ENCODE data around the gene ABCC3.

The ABCC3 gene

DNA sequence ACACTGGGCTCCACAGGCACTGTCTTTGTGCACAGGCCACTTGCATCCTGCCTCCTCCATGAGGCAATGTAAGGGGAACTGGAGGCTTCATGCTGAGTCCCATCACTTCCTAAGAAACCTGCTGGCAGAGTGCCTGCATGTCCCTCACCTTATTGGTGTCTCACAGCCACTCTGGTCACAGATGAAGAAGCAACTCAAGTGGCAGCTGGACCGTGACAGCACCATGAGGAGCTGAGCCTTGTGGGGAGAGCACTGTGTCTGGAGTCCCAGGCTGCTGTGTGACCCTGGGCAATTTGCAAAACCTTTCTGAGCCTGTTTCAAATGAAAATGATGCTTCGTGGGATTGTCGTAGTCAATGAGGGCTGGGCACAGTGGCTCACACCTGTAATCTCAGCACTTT lies 53.6 kb downstream of the ABCC3 start:
- no peak overlapping the region for H3K27ac ChIP-seq
- no peak overlapping the region for H3K4me3 ChIP-seq
- H3K9ac ChIP-seq: no peak overlapping the region
- no peaks in the 10 kb centered on the region for H3K9me3 ChIP-seq
- H3K27me3 ChIP-seq: no peaks in the 10 kb centered on the region
- H4K20me1 ChIP-seq: 0 out of 2 replicates have a peak, but pooled peaks cover 9% of the 10 kb centered on the region
- peaks cover 16% of the 10 kb centered on the region for H3K4me1 ChIP-seq
- TF ChIP-seq Cebpa-rat (IDR thresholded peaks at IDR 0.05): no peak
- H3K36me3 ChIP-seq: peaks cover 15% of the 10 kb centered on the region
- H3K4me2 ChIP-seq: no peak overlapping the region

DNA sequence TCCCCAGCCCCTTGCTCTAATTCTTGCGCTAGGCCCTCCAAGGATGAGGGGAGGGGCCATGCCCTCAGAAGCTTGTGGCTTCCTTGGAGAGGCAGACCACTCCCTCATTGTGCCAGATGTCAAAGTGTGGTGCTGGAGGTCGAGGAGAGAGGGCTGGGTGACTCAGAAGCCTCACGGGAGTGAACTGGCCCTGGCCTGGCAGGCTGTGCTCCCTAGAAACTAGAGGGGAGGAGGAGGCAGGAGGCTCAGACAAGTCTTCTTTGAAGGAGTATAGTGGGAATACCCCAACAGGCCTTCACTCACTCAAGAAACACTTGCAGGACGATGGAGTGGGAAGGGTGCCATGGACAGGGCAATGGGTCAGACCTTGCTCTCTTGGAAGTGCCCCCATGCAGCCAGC lies 54.6 kb downstream of the ABCC3 start:
- H3K4me1 ChIP-seq: peaks cover 16% of the 10 kb centered on the region
- H3K27me3 ChIP-seq: no peaks in the 10 kb centered on the region
- H3K27ac ChIP-seq: no peak overlapping the region
- peak overlapping the region; percentile 27 for H3K4me2 ChIP-seq
- no peaks in the 10 kb centered on the region for H3K9me3 ChIP-seq
- peaks cover 9% of the 10 kb centered on the region; the same call in 1 of the 2 replicates for H4K20me1 ChIP-seq
- TF ChIP-seq Cebpa-rat (IDR thresholded peaks at IDR 0.05): no peak
- H3K36me3 ChIP-seq: peaks cover 25% of the 10 kb centered on the region
- H3K4me3 ChIP-seq: no peak overlapping the region
- no peak overlapping the region for H3K9ac ChIP-seq

DNA sequence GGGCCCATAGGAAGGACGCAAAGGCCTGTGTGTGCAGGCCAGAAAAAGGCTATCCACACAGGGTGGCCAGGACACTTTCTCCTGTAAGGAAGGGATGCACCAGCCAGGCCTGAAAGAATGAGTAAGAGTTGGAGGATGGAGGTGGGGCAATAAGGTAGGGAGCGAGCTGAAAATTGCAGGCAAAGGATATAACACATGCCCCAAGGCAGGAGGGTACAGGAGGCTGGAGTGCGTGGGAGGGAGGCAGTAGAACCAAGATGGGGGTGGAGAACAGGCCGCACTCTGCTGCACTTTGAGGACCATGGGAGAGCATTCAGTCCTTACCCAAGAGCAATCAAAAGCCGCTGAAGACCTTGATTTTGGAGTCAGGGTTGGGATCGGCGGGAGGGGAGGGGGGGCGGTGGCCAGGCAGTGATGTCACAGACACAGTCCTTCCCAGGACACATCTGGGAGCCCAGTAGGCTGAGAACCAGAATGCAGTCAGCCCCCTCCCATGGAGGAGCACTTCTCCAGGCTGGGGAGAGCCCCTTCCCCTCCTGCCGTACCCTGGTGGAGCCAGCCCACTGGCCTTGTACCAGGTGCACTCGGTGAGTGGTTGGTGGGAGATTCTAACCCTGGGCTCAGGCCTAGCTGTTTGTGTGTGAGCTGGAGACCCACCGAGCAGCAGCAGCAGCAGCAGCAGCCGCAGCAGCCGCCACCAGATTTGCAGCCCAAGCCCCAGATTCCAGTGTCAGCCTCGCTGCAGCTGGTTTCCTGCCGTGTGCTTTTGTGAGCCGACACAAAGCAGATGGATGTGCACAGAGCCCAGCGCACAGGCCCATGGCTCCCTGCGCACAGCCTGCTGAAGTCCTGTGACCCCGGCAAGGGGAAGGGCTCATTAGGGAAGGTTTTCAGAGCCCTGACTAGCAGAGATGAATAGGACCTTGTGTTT lies 55.5 kb downstream of the ABCC3 start:
- Histone ChIP-seq H3K9me3 (no peaks in the 10 kb centered on the region), H3K4me1 (peaks cover 16% of the 10 kb centered on the region), H3K27ac (no peak overlapping the region), H3K36me3 (peaks cover 34% of the 10 kb centered on the region), H3K9ac (no peak overlapping the region), H3K27me3 (no peaks in the 10 kb centered on the region), H3K4me3 (no peak overlapping the region), H3K4me2 (no peak overlapping the region), H4K20me1 (peaks cover 10% of the 10 kb centered on the region; the same call in 1 of the 2 replicates)
- no peak for TF ChIP-seq Cebpa-rat (IDR thresholded peaks at IDR 0.05)

DNA sequence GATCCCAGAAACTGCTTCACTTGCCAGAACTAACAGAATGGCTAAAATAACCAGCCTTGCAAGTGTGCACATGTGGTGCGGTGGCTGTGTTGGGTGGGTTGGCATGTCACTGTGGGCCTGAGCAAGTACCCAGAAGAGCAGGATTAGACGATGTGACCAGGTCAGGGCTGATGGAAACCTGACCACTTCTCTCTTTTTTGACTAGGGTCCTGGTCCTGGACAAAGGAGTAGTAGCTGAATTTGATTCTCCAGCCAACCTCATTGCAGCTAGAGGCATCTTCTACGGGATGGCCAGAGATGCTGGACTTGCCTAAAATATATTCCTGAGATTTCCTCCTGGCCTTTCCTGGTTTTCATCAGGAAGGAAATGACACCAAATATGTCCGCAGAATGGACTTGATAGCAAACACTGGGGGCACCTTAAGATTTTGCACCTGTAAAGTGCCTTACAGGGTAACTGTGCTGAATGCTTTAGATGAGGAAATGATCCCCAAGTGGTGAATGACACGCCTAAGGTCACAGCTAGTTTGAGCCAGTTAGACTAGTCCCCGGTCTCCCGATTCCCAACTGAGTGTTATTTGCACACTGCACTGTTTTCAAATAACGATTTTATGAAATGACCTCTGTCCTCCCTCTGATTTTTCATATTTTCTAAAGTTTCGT lies 56.3 kb downstream of the ABCC3 start:
- H3K9ac ChIP-seq: no peak overlapping the region
- no peak for TF ChIP-seq Cebpa-rat (IDR thresholded peaks at IDR 0.05)
- H3K4me1 ChIP-seq: peaks cover 16% of the 10 kb centered on the region
- peaks cover 41% of the 10 kb centered on the region for H3K36me3 ChIP-seq
- H3K27me3 ChIP-seq: no peaks in the 10 kb centered on the region
- no peak overlapping the region for H3K4me3 ChIP-seq
- H4K20me1 ChIP-seq: peaks cover 18% of the 10 kb centered on the region
- H3K9me3 ChIP-seq: no peaks in the 10 kb centered on the region
- H3K4me2 ChIP-seq: no peak overlapping the region
- H3K27ac ChIP-seq: no peak overlapping the region

DNA sequence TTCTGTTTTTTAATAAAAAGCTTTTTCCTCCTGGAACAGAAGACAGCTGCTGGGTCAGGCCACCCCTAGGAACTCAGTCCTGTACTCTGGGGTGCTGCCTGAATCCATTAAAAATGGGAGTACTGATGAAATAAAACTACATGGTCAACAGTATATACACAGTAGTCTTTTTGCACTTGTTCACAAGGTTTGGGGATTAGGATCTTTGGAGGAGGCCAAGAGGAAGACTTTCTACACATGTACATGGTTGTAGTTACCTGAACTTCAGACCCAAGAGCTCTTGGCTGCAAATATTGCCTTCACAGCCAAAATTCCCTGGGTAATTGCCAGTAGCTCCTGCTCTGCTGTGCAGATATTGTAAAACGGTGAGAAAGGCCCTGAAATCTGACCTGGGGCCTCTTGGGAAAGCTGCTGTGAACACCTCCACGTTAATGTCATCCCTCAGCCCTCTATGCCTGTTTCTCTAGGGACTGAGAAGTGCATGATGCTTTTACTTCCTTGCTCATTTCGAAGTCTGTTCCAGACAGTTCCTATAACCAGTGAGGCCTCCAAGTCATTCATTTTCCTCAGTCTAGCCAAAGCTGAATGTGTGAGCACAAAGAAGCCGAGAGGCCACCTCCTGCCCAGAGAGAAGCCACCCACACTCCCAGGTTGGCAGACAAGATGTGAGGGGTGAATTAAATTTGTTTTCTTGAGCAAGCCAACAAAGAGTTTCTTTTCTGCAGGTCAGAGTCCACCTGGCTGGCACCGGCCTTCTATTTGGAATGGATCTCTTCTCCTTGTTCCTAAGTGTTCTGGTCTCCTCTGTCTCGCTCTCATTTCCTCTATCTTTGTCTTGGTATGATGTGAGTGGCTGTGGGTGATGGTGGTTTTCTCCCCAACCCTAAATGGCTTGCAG lies 57.1 kb downstream of the ABCC3 start:
- Histone ChIP-seq H3K36me3 (peaks cover 49% of the 10 kb centered on the region), H3K4me3 (no peak overlapping the region), H3K27ac (no peak overlapping the region), H3K9ac (no peak overlapping the region), H3K9me3 (no peaks in the 10 kb centered on the region), H4K20me1 (peaks cover 20% of the 10 kb centered on the region), H3K27me3 (no peaks in the 10 kb centered on the region), H3K4me2 (no peak overlapping the region), H3K4me1 (peaks cover 16% of the 10 kb centered on the region)
- no peak for TF ChIP-seq Cebpa-rat (IDR thresholded peaks at IDR 0.05)

DNA sequence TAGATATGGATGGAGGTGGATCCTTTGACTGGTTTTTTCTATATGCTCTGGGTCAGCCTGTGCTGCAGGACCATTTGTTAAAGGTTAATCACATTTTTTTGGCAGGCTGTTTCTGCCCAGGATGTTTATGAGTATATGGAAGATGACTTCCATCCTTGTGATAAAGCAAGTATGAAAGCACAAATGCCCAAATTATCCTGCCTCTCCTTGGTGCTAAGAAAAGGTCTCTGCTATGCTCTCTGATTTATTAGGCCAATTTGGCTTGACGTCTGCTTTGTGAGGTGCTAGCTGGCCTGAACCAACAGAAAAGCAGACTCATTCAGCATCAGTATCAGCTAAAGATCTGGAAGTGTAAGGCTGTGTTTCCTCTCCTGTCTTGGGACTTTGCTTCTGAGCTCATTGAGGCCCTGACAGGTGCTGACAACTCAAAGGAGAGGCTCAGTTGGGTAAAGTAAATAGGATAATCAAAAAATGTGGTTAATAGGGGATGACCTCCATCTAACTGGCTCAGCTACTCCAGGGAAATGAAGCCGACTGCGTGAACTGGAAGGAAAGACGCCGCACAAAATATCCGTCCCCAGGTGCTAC lies 57.9 kb downstream of the ABCC3 start:
- no peaks in the 10 kb centered on the region for H3K27me3 ChIP-seq
- no peak for TF ChIP-seq Cebpa-rat (IDR thresholded peaks at IDR 0.05)
- H3K4me1 ChIP-seq: peaks cover 16% of the 10 kb centered on the region
- H3K4me2 ChIP-seq: no peak overlapping the region
- no peak overlapping the region for H3K9ac ChIP-seq
- H3K4me3 ChIP-seq: no peak overlapping the region
- H3K9me3 ChIP-seq: no peaks in the 10 kb centered on the region
- peaks cover 26% of the 10 kb centered on the region for H4K20me1 ChIP-seq
- H3K36me3 ChIP-seq: peaks cover 57% of the 10 kb centered on the region
- no peak overlapping the region for H3K27ac ChIP-seq

DNA sequence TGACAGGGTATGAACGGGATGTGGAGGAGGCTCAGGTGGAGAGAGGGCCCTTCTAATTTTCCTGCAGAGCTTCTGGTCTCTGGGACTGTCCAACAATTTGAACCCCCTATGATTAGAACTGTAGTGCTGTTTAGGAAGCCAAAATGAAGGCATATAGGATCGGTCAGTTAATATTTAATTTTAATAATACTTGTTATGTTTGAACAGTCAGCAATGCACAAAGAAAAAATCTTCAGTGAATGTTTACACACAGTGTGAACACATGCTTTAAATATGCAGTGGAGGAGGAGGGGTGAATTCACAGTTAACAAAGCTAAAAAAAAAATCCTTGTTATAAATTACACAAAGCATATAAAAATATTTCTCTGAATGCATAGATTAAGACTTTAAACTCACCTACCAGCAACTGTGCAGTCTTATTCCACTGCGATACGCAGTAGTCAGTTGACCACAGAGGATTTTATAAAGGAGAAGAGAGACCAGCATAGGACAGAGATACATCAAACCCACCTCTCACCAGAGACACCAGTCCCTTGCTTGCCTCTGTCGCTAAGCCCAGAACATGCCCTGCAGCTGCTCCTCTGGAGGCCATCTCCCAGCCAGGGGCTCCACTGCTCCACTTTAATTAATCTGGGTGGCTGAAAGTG lies 58.5 kb downstream of the ABCC3 start:
- H3K9me3 ChIP-seq: no peaks in the 10 kb centered on the region
- H3K4me2 ChIP-seq: no peak overlapping the region
- no peak overlapping the region for H3K4me3 ChIP-seq
- peaks cover 63% of the 10 kb centered on the region for H3K36me3 ChIP-seq
- TF ChIP-seq Cebpa-rat (IDR thresholded peaks at IDR 0.05): no peak
- H3K27ac ChIP-seq: no peak overlapping the region
- H3K4me1 ChIP-seq: peaks cover 14% of the 10 kb centered on the region
- peaks cover 32% of the 10 kb centered on the region for H4K20me1 ChIP-seq
- no peaks in the 10 kb centered on the region for H3K27me3 ChIP-seq
- no peak overlapping the region for H3K9ac ChIP-seq

DNA sequence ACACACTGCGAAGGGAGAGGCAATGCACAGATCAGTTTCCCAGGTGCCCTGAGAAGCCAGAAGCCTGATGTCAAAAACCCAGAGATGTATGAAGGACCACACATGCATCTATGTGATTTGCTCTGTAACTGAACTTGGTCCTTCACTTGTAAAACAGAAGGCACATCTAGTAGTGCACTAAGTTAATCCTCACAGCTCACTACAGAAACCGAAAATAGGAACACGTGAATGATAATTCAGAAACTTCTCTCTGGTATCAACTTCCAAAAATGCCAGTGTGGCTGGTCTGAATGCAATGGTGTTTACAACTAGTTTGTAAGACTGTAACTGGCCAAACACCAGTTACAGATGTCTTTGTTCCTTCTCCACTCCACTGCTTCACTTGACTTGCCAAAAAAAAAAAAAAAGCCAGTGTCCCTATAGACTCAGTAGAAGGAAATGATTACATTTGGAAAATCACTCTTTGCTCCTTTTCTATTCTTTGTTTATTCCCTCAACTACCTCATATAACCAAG lies 61.7 kb downstream of the ABCC3 start:
- Histone ChIP-seq H3K36me3 (peaks cover 94% of the 10 kb centered on the region), H3K27ac (no peak overlapping the region)

More for the DNA sequence above, 61.7 kb downstream of the ABCC3 start:
- no peak overlapping the region for H3K9ac ChIP-seq
- H3K9me3 ChIP-seq: no peaks in the 10 kb centered on the region
- H3K4me2 ChIP-seq: no peak overlapping the region
- no peak overlapping the region for H3K4me3 ChIP-seq
- H3K4me1 ChIP-seq: no peaks in the 10 kb centered on the region
- H3K27me3 ChIP-seq: no peaks in the 10 kb centered on the region
- no peak for TF ChIP-seq Cebpa-rat (IDR thresholded peaks at IDR 0.05)
- peaks cover 57% of the 10 kb centered on the region for H4K20me1 ChIP-seq

Data from BLaER1 (cell line).